ENCODE measurements around the gene JMJD4. TPM values are rescaled to one million over a fixed set of nuclear protein-coding genes. Genes with fewer than 3 reads are reported as not detected.
A peak's percentile ranks its signal among the peaks of the same experiment; 100 is the strongest.

JMJD4 gene
- total and polyA plus RNA-seq, 12 donors: 8.6 to 57.5 (median 27.5) TPM

DNA sequence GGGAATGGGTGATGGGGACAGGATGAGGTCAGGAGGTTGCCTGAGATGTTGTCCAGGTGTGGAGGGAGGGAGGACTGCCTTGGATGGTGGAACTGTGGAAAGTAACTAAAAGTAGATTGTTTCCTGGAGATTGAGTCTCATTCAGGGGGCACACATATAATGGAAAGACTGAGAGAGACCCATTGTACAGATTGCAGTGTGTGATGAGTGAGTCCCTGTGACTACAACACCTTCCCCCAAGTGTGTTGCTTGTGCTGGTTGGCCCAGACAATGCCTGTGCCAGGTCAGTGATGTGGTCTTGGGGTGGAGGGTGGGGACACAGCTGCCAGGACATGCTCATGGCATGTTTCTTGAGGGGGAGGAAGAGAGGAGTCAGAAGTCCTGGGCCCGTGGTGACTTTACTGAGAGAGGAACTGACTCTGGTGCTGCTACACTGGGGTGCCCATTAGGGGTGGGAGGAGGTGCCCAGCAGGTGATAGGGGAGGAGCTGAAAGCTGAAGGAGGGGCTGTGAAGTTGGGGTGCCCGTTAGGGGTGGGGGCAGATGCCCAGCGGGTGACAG, 5.4 kb upstream of the JMJD4 start:
- Histone ChIP-seq H3K36me3 (replicated peaks in 1 of 2) (no peaks in the 10 kb centered on the region), H3K9me3 (replicated peaks in 1 of 3) (no peaks in the 10 kb centered on the region), H3K27me3 (no peaks in the 10 kb centered on the region), H3K4me1 (replicated peaks in 1 of 2) (peaks cover 6 to 14% of the 10 kb centered on the region in 2 donors), H3K27ac (no peak overlapping the region), H3K4me3 (no peak overlapping the region)
- intact Hi-C loops (cut with DNase I): no loop called here
- TF ChIP-seq POLR2A (IDR thresholded peaks at IDR 0.05): no peak
- TF ChIP-seq, protein P1, sequence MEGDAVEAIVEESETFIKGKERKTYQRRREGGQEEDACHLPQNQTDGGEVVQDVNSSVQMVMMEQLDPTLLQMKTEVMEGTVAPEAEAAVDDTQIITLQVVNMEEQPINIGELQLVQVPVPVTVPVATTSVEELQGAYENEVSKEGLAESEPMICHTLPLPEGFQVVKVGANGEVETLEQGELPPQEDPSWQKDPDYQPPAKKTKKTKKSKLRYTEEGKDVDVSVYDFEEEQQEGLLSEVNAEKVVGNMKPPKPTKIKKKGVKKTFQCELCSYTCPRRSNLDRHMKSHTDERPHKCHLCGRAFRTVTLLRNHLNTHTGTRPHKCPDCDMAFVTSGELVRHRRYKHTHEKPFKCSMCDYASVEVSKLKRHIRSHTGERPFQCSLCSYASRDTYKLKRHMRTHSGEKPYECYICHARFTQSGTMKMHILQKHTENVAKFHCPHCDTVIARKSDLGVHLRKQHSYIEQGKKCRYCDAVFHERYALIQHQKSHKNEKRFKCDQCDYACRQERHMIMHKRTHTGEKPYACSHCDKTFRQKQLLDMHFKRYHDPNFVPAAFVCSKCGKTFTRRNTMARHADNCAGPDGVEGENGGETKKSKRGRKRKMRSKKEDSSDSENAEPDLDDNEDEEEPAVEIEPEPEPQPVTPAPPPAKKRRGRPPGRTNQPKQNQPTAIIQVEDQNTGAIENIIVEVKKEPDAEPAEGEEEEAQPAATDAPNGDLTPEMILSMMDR (IDR thresholded peaks at IDR 0.05): no peak
- 70 to 94% (median 88%) methylated on average over 3 of the region's 3 CpGs for WGBS, 4 donors
- DNase-seq: peak in 2 of 7 donors; percentile 11 to 42

DNA sequence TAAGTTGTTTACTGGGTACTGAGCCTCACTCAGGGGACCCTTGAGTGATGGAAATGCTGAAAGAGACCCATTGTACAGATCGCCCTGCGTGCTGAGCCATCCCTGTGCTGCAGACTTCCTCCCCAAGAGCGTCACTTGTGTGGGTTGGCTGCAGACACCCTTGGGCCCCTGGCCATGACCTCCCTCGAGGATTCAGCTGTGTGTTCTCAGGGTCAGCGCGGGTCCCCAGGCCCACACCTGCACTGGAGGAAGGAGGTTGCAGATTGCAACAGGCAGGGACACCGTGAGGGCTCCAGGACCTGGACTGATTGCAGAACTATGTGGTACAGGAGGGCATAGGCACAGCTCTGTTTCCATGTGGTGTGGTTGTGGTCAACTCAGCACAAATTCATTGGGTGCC, 4.5 kb upstream of the JMJD4 start:
- DNase-seq: peak in 2 of 7 donors; percentile 14 to 43
- no peaks in the 10 kb centered on the region for H3K9me3 ChIP-seq (replicated peaks in 1 of 3)
- H3K4me3 ChIP-seq: no peak overlapping the region
- no peaks in the 10 kb centered on the region for H3K36me3 ChIP-seq (replicated peaks in 1 of 2)
- no peaks in the 10 kb centered on the region for H3K27me3 ChIP-seq
- peaks cover 7 to 14% of the 10 kb centered on the region in 2 donors for H3K4me1 ChIP-seq (replicated peaks in 1 of 2)
- 79 to 87% methylated on average over 7 of the region's 7 CpGs; no CpG with 5 or more reads in 2 of the 4 donors for WGBS, 4 donors
- intact Hi-C loops (cut with DNase I): loop anchor here in 1 of 2 donors (10.0 kb wide), 1 partner anchor 345 kb away; the partner anchor contains the start of gene ARF1
- TF ChIP-seq, protein P1 (IDR thresholded peaks at IDR 0.05): no peak
- no peak for TF ChIP-seq POLR2A (IDR thresholded peaks at IDR 0.05)
- H3K27ac ChIP-seq: no peak overlapping the region

DNA sequence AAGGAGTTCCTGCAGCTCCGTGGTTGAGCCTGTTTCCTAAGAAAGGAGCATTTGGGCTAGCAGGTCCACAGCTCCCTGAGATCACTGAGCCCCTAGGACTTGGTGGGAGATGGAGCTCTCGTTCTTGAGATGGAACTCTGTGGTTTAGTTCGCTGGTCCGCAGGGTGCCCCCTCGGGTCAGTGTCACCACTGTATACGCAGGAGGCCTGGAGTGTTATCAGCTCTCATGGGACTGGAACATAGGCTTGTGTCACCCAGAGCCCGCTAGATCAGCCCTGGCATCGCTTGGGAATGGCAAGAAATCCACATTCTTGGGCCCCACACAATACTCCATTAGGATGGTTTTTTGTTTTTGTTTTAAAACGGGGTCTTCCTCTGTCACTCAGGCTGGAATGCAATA, 3.7 kb upstream of the JMJD4 start:
- H3K4me3 ChIP-seq: no peak overlapping the region
- TF ChIP-seq POLR2A (IDR thresholded peaks at IDR 0.05): no peak
- TF ChIP-seq, protein P1 (IDR thresholded peaks at IDR 0.05): no peak
- peak in 1 of 7 donors; percentile 45 for DNase-seq
- H3K27ac ChIP-seq: no peak overlapping the region
- 87 to 95% (median 92%) methylated on average over 7 to 9 of the region's 9 CpGs for WGBS, 4 donors
- intact Hi-C loops (cut with DNase I): loop anchor here in 1 of 2 donors (10.0 kb wide), 1 partner anchor 346 kb away; the partner anchor contains the start of gene ARF1
- no peaks in the 10 kb centered on the region for H3K27me3 ChIP-seq
- H3K9me3 ChIP-seq (replicated peaks in 1 of 3): no peaks in the 10 kb centered on the region
- no peaks in the 10 kb centered on the region for H3K36me3 ChIP-seq (replicated peaks in 1 of 2)
- H3K4me1 ChIP-seq (replicated peaks in 1 of 2): peaks cover 16 to 21% of the 10 kb centered on the region in 2 donors

DNA sequence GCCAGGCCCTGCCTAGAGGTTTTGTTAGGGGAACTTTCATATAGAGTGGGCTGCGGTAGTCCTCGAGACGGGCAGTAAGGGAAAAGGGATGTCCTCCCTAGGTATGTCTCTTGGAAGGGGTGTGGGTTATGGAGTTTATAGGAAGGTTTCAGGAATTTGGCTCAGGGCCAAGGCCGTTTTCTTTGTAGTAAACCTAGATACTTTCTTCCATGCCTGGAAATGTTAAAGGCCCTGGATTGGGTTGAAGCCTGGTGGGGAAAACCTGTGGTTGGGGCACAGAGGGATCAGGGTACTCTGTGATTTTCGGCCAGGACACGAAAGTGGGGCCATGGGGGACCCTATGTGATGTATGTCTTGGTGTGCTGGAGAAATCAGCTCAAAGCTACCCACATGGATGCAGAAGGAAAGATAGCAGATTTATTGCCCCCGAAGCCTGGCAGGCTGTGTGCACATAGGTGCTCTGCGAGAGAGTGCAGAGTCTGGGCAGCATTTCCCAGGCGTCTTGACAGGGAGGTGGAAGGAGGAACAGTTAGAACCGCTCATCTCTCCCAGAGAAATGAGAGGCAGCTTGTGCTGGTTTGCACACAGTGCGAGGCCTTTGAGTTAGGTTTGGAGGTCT, 1.8 kb upstream of the JMJD4 start:
- H3K4me1 ChIP-seq (replicated peaks in 1 of 2): peaks cover 16 to 29% of the 10 kb centered on the region in 2 donors
- 76 to 80% (median 77%) methylated on average over 11 of the region's 11 CpGs for WGBS, 4 donors
- H3K27me3 ChIP-seq: no peaks in the 10 kb centered on the region
- no peak overlapping the region for H3K4me3 ChIP-seq
- H3K9me3 ChIP-seq (replicated peaks in 1 of 3): no peaks in the 10 kb centered on the region
- TF ChIP-seq, protein P1 (IDR thresholded peaks at IDR 0.05): no peak
- no peak for TF ChIP-seq POLR2A (IDR thresholded peaks at IDR 0.05)
- DNase-seq: peak in 2 of 7 donors; percentile 58 to 67
- no peak overlapping the region for H3K27ac ChIP-seq
- intact Hi-C loops (cut with DNase I): loop anchor here in 1 of 2 donors (10.0 kb wide), 1 partner anchor 348 kb away; the partner anchor contains the start of gene ARF1
- H3K36me3 ChIP-seq (replicated peaks in 1 of 2): peaks cover 0 to 16% of the 10 kb centered on the region in 2 donors

All from adrenal gland (tissue), 12 donors.